Thyroid gland (tissue), 4 donors: ENCODE data around the gene ADCY1.

Experiments used
- POLR2A ChIP-seq, 2 donors: fragments of 450-650 bp; IDR thresholded peaks; one replicate each; pipeline ENCODE4 v1.6.1; 2017; ENCODE audit warnings: antibody characterized with exemption in 2 of 2, mild to moderate bottlenecking in 2 of 2, moderate library complexity in 1 of 2
- TF ChIP-seq, protein P1 (sequence below), 6 experiments: fragments of 200-600 bp in 3 of 6; fragments of 450-650 bp in 3 of 6; sonication (generic) in 3 of 6; IDR thresholded peaks; one replicate each; pipeline ENCODE4 v1.5.1; 2016 to 2019; ENCODE audit warnings: antibody characterized with exemption in 6 of 6, mild to moderate bottlenecking in 2 of 6, inconsistent platforms in 1 of 6, moderate library complexity in 1 of 6

DNA sequence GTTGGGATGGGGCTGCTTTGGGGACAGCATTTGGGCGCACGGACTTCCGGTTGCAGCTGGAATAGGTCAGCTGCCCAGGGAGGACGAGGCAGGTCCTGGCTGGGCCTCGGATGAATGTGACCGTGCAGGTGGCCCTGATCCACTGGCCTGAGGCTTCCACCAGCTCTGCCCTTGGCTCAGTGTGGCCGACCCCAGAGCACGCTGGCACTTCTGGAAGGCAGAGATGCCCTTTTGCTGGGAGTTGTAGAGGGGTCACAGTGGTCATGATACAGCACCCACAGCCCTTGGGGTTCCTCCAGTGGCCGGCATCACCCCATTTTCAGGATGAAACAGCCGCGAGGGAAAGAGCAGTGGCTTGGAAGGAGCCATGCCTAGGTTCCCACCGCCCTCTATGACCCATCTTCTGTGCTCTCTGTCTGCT, 19.0 kb downstream of the ADCY1 start:
- TF ChIP-seq, protein P1, sequence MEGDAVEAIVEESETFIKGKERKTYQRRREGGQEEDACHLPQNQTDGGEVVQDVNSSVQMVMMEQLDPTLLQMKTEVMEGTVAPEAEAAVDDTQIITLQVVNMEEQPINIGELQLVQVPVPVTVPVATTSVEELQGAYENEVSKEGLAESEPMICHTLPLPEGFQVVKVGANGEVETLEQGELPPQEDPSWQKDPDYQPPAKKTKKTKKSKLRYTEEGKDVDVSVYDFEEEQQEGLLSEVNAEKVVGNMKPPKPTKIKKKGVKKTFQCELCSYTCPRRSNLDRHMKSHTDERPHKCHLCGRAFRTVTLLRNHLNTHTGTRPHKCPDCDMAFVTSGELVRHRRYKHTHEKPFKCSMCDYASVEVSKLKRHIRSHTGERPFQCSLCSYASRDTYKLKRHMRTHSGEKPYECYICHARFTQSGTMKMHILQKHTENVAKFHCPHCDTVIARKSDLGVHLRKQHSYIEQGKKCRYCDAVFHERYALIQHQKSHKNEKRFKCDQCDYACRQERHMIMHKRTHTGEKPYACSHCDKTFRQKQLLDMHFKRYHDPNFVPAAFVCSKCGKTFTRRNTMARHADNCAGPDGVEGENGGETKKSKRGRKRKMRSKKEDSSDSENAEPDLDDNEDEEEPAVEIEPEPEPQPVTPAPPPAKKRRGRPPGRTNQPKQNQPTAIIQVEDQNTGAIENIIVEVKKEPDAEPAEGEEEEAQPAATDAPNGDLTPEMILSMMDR (IDR thresholded peaks at IDR 0.05) = no peak
- no peak for TF ChIP-seq POLR2A (IDR thresholded peaks at IDR 0.05)
